Peyer's patch (tissue), 4 donors: ENCODE measurements around the gene KDELR1. TPM values are rescaled to one million over a fixed set of nuclear protein-coding genes. Genes with fewer than 3 reads are reported as not detected.

Experiments
- DNase-seq, 3 donors: peaks; one replicate each; pipeline ENCODE4 v3.0.0-alpha.2; 2017 to 2019
- H3K27ac ChIP-seq, 4 donors: fragments of 200-600 bp; sonication (generic); one replicate each; pipeline ENCODE4 v1.5.1; 2016 to 2019
- H3K27me3 ChIP-seq, 2 donors: fragments of 200-600 bp; sonication (generic); one replicate each; pipeline ENCODE4 v1.5.1; 2019
- H3K36me3 ChIP-seq, 3 donors: fragments of 200-600 bp; sonication (generic); one replicate each; pipeline ENCODE4 v1.5.1; 2016 to 2019
- H3K4me1 ChIP-seq, 4 donors: fragments of 200-600 bp; sonication (generic); one replicate each; pipeline ENCODE4 v1.5.1; 2016 to 2019
- H3K4me3 ChIP-seq, 4 donors: fragments of 200-600 bp; sonication (generic); 1 replicate in 3 of 4; 2 replicates in 1 of 4; pipeline ENCODE4 v1.5.1; 2016 to 2019; ENCODE audit warnings: mild to moderate bottlenecking in 1 of 4
- H3K9me3 ChIP-seq, 4 donors: fragments of 200-600 bp; sonication (generic); one replicate each; pipeline ENCODE4 v1.5.1; 2016 to 2019; ENCODE audit warnings: mild to moderate bottlenecking in 1 of 4
- POLR2A ChIP-seq, 2 donors: fragments of 450-650 bp; IDR thresholded peaks; one replicate each; pipeline ENCODE4 v1.5.1; 2017; ENCODE audit warnings: antibody characterized with exemption in 2 of 2, mild to moderate bottlenecking in 2 of 2, moderate library complexity in 2 of 2
- total RNA-seq, 4 donors: library from RNA; depleted of rRNA; stranded (reverse); fragments of >200 nt; gene quantifications; one replicate each; pipeline ENCODE4 v1.1.0, GENCODE V29; 2016
- TF ChIP-seq, protein P1 (sequence below), 6 experiments: fragments of 450-650 bp in 4 of 6; fragments of 200-600 bp in 2 of 6; sonication (generic) in 1 of 6; IDR thresholded peaks; one replicate each; pipeline ENCODE4 v1.5.1; 2017 to 2019; ENCODE audit warnings: antibody characterized with exemption in 6 of 6, mild to moderate bottlenecking in 3 of 6, moderate library complexity in 1 of 6

Gene KDELR1
- total RNA-seq, 4 donors from 2014 or later = 54.5 to 136 (median 112) TPM

DNA sequence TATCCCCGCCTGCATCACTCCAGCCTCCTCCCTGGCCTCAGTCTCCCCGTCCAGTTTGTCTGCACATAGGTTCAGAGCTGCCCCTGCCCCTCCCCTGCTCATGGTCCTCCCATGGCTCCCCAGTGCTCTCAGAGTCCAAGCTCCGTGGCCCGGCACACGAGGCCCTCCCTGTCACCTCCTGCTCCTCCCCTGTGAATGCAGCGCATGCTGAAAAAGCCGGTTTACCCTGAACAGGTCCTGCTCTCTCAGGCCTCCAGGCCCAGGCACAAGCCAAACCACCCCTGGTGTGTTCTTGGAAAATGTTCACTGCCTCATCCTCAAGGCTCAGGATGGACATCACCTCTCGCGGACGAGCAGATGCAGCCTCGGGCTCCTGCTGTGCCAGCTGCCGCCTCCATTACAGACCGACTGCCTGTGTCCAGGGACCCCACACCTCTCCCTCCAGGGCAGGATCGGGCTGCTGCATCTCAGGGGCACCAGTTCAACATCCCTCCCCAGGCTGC is 53.0 kb downstream of the KDELR1 start:
- H3K4me1 ChIP-seq = peaks cover 0 to 5% (median 0%) of the 10 kb centered on the region in 4 donors

DNA sequence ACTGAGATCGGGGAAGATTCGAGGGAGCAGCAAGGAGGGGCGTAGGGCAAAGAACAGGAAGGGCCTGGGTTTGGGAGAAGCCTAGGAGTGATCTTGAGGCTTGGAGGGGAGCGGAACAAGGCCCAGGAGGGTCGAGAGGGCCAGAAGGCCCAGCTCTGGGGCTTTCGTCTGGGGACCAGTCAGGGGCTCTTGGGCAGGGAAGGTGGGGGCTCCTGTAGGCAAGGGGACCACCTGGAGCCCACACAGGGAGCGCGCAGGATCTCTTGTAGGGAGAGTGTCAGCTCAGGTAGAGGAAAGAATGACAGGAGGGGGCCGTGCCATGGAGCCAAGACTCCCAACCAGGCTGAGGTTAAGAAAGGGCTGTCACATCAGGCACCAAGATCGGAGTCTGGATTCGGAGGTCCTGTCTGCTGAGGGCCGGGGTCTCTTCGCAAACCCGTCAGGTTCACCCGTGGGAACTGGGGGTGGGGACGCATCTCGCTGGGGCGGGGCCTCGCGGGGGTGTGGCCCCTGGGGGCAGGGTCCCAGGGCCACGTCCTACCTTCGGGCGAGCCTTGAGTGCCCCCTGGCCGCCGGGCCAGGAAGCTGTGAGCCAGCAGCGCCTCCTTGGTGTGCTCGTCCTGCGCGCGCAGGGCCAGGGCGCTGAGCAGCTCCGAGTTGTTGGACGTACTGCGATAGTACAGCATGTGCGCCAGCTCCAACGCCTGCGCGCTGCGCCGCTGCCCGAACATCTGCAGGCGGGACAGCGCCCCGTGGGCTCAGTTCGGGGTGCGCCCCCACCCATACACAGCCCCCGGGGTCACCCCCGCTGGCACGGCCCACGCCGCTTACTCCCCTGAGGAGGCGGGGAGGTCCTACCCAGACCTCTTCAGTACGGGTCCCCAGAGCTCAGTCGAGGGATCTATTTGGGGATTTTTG is 57.6 kb downstream of the KDELR1 start:
- no peak for TF ChIP-seq POLR2A (IDR thresholded peaks at IDR 0.05)
- TF ChIP-seq, protein P1, sequence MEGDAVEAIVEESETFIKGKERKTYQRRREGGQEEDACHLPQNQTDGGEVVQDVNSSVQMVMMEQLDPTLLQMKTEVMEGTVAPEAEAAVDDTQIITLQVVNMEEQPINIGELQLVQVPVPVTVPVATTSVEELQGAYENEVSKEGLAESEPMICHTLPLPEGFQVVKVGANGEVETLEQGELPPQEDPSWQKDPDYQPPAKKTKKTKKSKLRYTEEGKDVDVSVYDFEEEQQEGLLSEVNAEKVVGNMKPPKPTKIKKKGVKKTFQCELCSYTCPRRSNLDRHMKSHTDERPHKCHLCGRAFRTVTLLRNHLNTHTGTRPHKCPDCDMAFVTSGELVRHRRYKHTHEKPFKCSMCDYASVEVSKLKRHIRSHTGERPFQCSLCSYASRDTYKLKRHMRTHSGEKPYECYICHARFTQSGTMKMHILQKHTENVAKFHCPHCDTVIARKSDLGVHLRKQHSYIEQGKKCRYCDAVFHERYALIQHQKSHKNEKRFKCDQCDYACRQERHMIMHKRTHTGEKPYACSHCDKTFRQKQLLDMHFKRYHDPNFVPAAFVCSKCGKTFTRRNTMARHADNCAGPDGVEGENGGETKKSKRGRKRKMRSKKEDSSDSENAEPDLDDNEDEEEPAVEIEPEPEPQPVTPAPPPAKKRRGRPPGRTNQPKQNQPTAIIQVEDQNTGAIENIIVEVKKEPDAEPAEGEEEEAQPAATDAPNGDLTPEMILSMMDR (IDR thresholded peaks at IDR 0.05) = peak; percentile 80 to 95 (median 92)
- no peaks in the 10 kb centered on the region for H3K9me3 ChIP-seq
- no peaks in the 10 kb centered on the region for H3K36me3 ChIP-seq
- H3K4me3 ChIP-seq = peak overlapping the region; percentile 59 to 75 (median 61)
- peak overlapping the region; percentile 95 to 98 (median 96) for H3K27ac ChIP-seq
- DNase-seq = peak; percentile 95 to 98 (median 96)
- H3K4me1 ChIP-seq = peaks cover 0 to 21% (median 11%) of the 10 kb centered on the region in 4 donors
- H3K27me3 ChIP-seq = no peaks in the 10 kb centered on the region

More for the DNA sequence above, 53.0 kb downstream of the KDELR1 start:
- TF ChIP-seq POLR2A (IDR thresholded peaks at IDR 0.05) = no peak
- TF ChIP-seq, protein P1 (IDR thresholded peaks at IDR 0.05) = no peak
- no peaks in the 10 kb centered on the region for H3K9me3 ChIP-seq
- H3K27ac ChIP-seq = no peak overlapping the region
- no peak for DNase-seq
- H3K4me3 ChIP-seq = no peak overlapping the region
- peaks cover 0 to 6% (median 0%) of the 10 kb centered on the region in 3 donors for H3K36me3 ChIP-seq
- H3K27me3 ChIP-seq = no peaks in the 10 kb centered on the region

DNA sequence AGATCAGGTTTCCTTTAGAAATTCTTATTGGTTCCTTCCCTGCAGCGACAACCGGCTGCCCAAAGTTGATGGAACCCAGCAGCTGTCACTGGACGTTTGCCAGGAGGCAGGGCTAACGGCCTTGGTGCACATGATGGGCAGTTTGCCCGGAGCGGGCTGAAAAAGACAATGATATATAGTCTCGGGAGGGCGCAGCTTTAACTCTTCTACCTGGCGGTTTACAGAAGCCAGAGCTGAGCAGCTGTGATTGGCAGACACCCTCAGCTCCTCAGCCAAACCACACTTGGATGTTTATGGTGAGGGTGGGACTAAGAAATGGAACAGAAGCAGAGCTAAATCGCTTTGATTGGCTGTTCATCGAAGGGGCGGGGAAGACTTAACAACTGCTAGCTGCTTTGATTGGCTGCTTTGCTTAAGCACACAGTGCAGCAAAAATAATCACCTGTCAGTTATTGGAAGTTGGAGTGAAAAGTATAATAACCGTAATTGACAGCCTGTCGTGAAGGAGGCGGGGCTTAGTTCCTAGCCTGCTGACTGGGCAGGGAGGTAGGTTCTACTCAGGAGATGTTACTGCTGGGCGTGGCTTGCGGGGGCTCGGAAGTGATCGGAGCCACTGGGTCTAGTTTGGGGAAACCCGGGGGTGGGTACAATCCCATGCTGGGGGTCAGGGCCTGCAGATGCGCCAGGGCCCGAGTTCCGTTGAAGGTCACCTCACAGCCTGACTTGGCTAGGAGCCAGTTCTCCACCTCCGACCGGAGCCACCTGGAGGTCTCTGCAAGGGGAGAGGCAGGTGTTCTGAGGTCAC is 58.5 kb downstream of the KDELR1 start:
- H3K4me3 ChIP-seq = peak overlapping the region; percentile 59 to 75 (median 61)
- TF ChIP-seq, protein P1 (IDR thresholded peaks at IDR 0.05) = peak in 1 of 6 experiments; percentile 7
- TF ChIP-seq POLR2A (IDR thresholded peaks at IDR 0.05) = peak; percentile 82 to 88
- no peaks in the 10 kb centered on the region for H3K9me3 ChIP-seq
- peaks cover 0 to 21% (median 11%) of the 10 kb centered on the region in 4 donors for H3K4me1 ChIP-seq
- DNase-seq = peak; percentile 93 to 99 (median 99)
- H3K36me3 ChIP-seq = no peaks in the 10 kb centered on the region
- peak overlapping the region; percentile 95 to 98 (median 96) for H3K27ac ChIP-seq
- no peaks in the 10 kb centered on the region for H3K27me3 ChIP-seq

Other genes starting within 250 kb of the KDELR1 start
- gene LIG1, start 221.2 kb downstream of the KDELR1 start, total RNA-seq = 100 to 1,000 TPM in 1 of 4 donors, 10 to 100 TPM in 3; 30.3 to 104 (median 32.9) TPM
- gene ZSWIM9, start 220.9 kb downstream of the KDELR1 start, total RNA-seq = 1 to 10 TPM; 1.8 to 7.4 (median 3.5) TPM
- gene CARD8, start 135.6 kb downstream of the KDELR1 start, total RNA-seq = 100 to 1,000 TPM in 1 of 4 donors, 10 to 100 TPM in 3; 31.5 to 115 (median 39.2) TPM
- not detected for gene ZNF114, start 121.5 kb downstream of the KDELR1 start, total RNA-seq
- 10 to 100 TPM in 2 of 4 donors, 1 to 10 TPM in 2; 4.7 to 21.5 (median 10.5) TPM for gene EMP3, start 66.0 kb downstream of the KDELR1 start, total RNA-seq
- 10 to 100 TPM in 3 of 4 donors, 1 to 10 TPM in 1; 8.6 to 30.5 (median 20.0) TPM for gene TMEM143, start 27.6 kb downstream of the KDELR1 start, total RNA-seq
- not detected for gene SYNGR4, start 27.2 kb downstream of the KDELR1 start, total RNA-seq
- under 1 TPM in 2 of 4 donors, not detected in 2; 0.27 to 0.47 TPM for gene GRIN2D, start 2.1 kb upstream of the KDELR1 start, total RNA-seq
- 10 to 100 TPM in 3 of 4 donors, 1 to 10 TPM in 1; 10.0 to 17.6 (median 15.6) TPM for gene GRWD1, start 54.4 kb upstream of the KDELR1 start, total RNA-seq
- 1 to 10 TPM in 3 of 4 donors, under 1 TPM in 1; 0.88 to 2.0 (median 1.8) TPM for gene KCNJ14, start 64.0 kb upstream of the KDELR1 start, total RNA-seq
- 100 to 1,000 TPM in 1 of 4 donors, 10 to 100 TPM in 3; 64.5 to 160 (median 76.9) TPM for gene CYTH2, start 77.8 kb upstream of the KDELR1 start, total RNA-seq
- gene LMTK3, start 120.3 kb upstream of the KDELR1 start, total RNA-seq = 10 to 100 TPM in 2 of 4 donors, 1 to 10 TPM in 2; 8.2 to 17.6 (median 12.8) TPM
- 10 to 100 TPM in 1 of 4 donors, 1 to 10 TPM in 3; 2.5 to 14.6 (median 5.9) TPM for gene SULT2B1, start 160.6 kb upstream of the KDELR1 start, total RNA-seq
- not detected for gene SPACA4, start 215.2 kb upstream of the KDELR1 start, total RNA-seq
- gene FAM83E, start 223.5 kb upstream of the KDELR1 start, total RNA-seq = 100 to 1,000 TPM in 3 of 4 donors, 10 to 100 TPM in 1; 58.6 to 203 (median 130) TPM
- 1,000 to 10,000 TPM; 1,077 to 1,595 (median 1,505) TPM for gene RPL18, start 227.6 kb upstream of the KDELR1 start, total RNA-seq
- 100 to 1,000 TPM in 2 of 4 donors, 10 to 100 TPM in 2; 34.7 to 121 (median 96.7) TPM for gene SPHK2, start 228.0 kb upstream of the KDELR1 start, total RNA-seq
- 10 to 100 TPM in 3 of 4 donors, 1 to 10 TPM in 1; 9.9 to 51.5 (median 35.8) TPM for gene DBP, start 245.8 kb upstream of the KDELR1 start, total RNA-seq